PC-3 (cell line): ENCODE results near the gene NOP9. TPM values are rescaled to one million over a fixed set of nuclear protein-coding genes. Genes with fewer than 3 reads are reported as not detected.
A peak's percentile ranks its signal among the peaks of the same experiment; 100 is the strongest.

Experiments used
- ATAC-seq: fragments of 200-7000 bp; cut with Tn5 transposase; 2 replicates; pipeline ENCODE4 v1.9.1; 2020; ENCODE audit warnings: mild to moderate bottlenecking, moderate library complexity
- Bru-seq: library from RNA; stranded (reverse); fragments of 400-500 nt; gene quantifications from one replicate; lab custom pipeline; 2021; lab: Mats Ljungman, UMichigan
- BruChase-seq, 2 experiments: library from RNA; stranded (reverse); fragments of 400-500 nt; gene quantifications; one replicate each; lab custom pipeline; 2021; lab: Mats Ljungman, UMichigan
- BruUV-seq: library from RNA; stranded (reverse); fragments of 400-500 nt; replicated peaks from 2 replicates; lab custom pipeline; 2021; lab: Mats Ljungman, UMichigan
- CTCF ChIA-PET: fragments of 300-600 bp; sonication (Branson Sonifier 250); formaldehyde crosslinking; loops from one replicate; lab custom pipeline; 2022; ENCODE audit warnings: antibody characterized with exemption; lab: Charles Lee
- POLR2A ChIA-PET: fragments of 300-600 bp; sonication (Branson Sonifier 250); formaldehyde crosslinking; loops from one replicate; lab custom pipeline; 2022; ENCODE audit warnings: antibody characterized with exemption; ENCODE audit not compliant: unreplicated experiment; lab: Charles Lee
- DNase-seq: peaks from one replicate; pipeline ENCODE4 v3.0.0-alpha.2; 2015
- H2AFZ ChIP-seq: fragments of 300-600 bp; sonication (generic); 2 replicates; pipeline ENCODE4 v1.6.0; 2016; ENCODE audit warnings: antibody characterized with exemption, low read length
- H3F3A ChIP-seq: fragments of 300-600 bp; sonication (generic); one replicate; pipeline ENCODE4 v1.6.0; 2017; ENCODE audit warnings: antibody characterized with exemption, low read length, control low read depth, mild to moderate bottlenecking; ENCODE audit not compliant: unreplicated experiment
- H3K27ac ChIP-seq: fragments of 300-600 bp; sonication (generic); 2 replicates; pipeline ENCODE4 v1.5.1; 2016; ENCODE audit warnings: mild to moderate bottlenecking, low read length
- H3K27me3 ChIP-seq: fragments of 300-600 bp; sonication (generic); 2 replicates; pipeline ENCODE4 v1.6.1; 2016; ENCODE audit warnings: low read length, mixed read lengths
- H3K36me3 ChIP-seq: fragments of 300-600 bp; sonication (generic); 2 replicates; pipeline ENCODE4 v1.6.1; 2016; ENCODE audit warnings: low read depth, mixed run types, low read length, mixed read lengths
- H3K4me1 ChIP-seq: fragments of 300-600 bp; sonication (generic); 2 replicates; pipeline ENCODE4 v1.5.1; 2016; ENCODE audit warnings: low read length; ENCODE audit not compliant: insufficient read depth
- H3K4me2 ChIP-seq: fragments of 300-600 bp; sonication (generic); 2 replicates; pipeline ENCODE4 v1.6.0; 2016; ENCODE audit warnings: low read length
- H3K4me3 ChIP-seq: fragments of 300-600 bp; sonication (generic); 2 replicates; pipeline ENCODE4 v1.5.1; 2016; ENCODE audit warnings: mild to moderate bottlenecking, low read length, mixed read lengths
- H3K79me2 ChIP-seq: fragments of 300-600 bp; sonication (generic); 2 replicates; pipeline ENCODE4 v1.6.1; 2017; ENCODE audit warnings: low read length, mixed read lengths
- H3K9ac ChIP-seq: fragments of 300-600 bp; sonication (generic); 2 replicates; pipeline ENCODE4 v1.6.0; 2016; ENCODE audit warnings: mild to moderate bottlenecking, low read length
- H3K9me2 ChIP-seq: fragments of 300-600 bp; sonication (generic); replicated peaks from 2 replicates; pipeline ENCODE4 v1.6.1; 2016; ENCODE audit warnings: mixed run types, low read length, mixed read lengths
- H3K9me3 ChIP-seq: fragments of 300-600 bp; sonication (generic); 2 replicates; pipeline ENCODE4 v1.6.1; 2016; ENCODE audit warnings: low read length, mixed read lengths
- H4K20me1 ChIP-seq: fragments of 300-600 bp; sonication (generic); 2 replicates; pipeline ENCODE4 v1.6.1; 2016; ENCODE audit warnings: low read length, mixed read lengths
- CTCF ChIP-seq: fragments of 300-600 bp; sonication (generic); conservative IDR thresholded peaks from 2 replicates; pipeline ENCODE4 v1.5.1; 2017; ENCODE audit warnings: antibody characterized with exemption, low read depth, mild to moderate bottlenecking, low read length
- EZH2 ChIP-seq: fragments of 300-600 bp; sonication (generic); IDR thresholded peaks from one replicate; pipeline ENCODE4 v1.6.1; 2017; ENCODE audit warnings: antibody characterized with exemption, mild to moderate bottlenecking, low read length; ENCODE audit not compliant: unreplicated experiment
- EZH2phosphoT487 ChIP-seq: fragments of 300-600 bp; sonication (generic); IDR thresholded peaks from 2 replicates; pipeline ENCODE4 v1.6.1; 2018; ENCODE audit warnings: mild to moderate bottlenecking, antibody characterized with exemption, low read length, borderline replicate concordance
- intact Hi-C: fragments of 100-400 bp; cut with micrococcal nuclease; formaldehyde crosslinking; loops from 2 replicates; pipeline ENCODE4 v1.9.0; 2023
- long read RNA-seq: library from polyadenylated mRNA; unstranded; transcript quantifications from one replicate; pipeline ENCODE4 v2.0.0, GENCODE V29; 2021; ENCODE audit not compliant: unreplicated experiment
- total RNA-seq: library from RNA; depleted of rRNA; stranded (reverse); fragments of >200 nt; gene quantifications from 2 replicates; pipeline ENCODE4 v1.2.3, GENCODE V29; 2014; rRNA removed

NOP9 gene
- total RNA-seq (30.4 and 35.5 TPM in 2 replicates), Bru-seq, nascent RNA (percentile 84 among the genes with signal in this experiment), BruChase-seq, experiment 1, labeled RNA remaining after a 6-hour chase (percentile 93 among the genes with signal in this experiment), BruChase-seq, experiment 2, labeled RNA remaining after a 2-hour chase (percentile 92 among the genes with signal in this experiment)
- long read RNA-seq, full-length matches to known transcripts = 3 of 32 reads
- long read RNA-seq, partial matches to known transcripts = 7 of 32 reads
- long read RNA-seq, other reads (novel, unspliced or antisense) = 22 of 32 reads

GRCh38 chr14:24299255-24300191, at the start of gene NOP9, which contains the start of gene DHRS1:
Gene NOP9 (plus strand): TSS chr14:24299850. CDS start chr14:24299955, 105 bp downstream.
Gene DHRS1 (minus strand): TSS chr14:24299780. CDS start chr14:24299106, 674 bp downstream.
- ATAC-seq (peak; percentile 65), DNase-seq (peak; percentile 95)
- peaks cover 36% of the 10 kb centered on the region for H3K4me1 ChIP-seq
- peak within 1 kb of the TSS; percentile 92 for H2AFZ ChIP-seq
- peaks cover 42% of the 10 kb centered on the region for H3K79me2 ChIP-seq
- no peaks in the 10 kb centered on the region for H3K9me3 ChIP-seq
- H3K9me2 ChIP-seq = no peaks in the 10 kb centered on the region
- no peaks in the 10 kb centered on the region for H4K20me1 ChIP-seq
- peak within 1 kb of the TSS; percentile 89 for H3K4me2 ChIP-seq
- H3F3A ChIP-seq = no peaks in the 10 kb centered on the region
- intact Hi-C loops = loop anchor here (5.0 kb wide), 1 partner anchor 82 kb away; the partner anchor contains the start of gene MDP1
- peak within 1 kb of the TSS; percentile 93 for H3K4me3 ChIP-seq
- H3K9ac ChIP-seq = peak within 1 kb of the TSS; percentile 82
- no peaks in the 10 kb centered on the region for H3K27me3 ChIP-seq
- CTCF ChIA-PET = interaction anchor here (0.7 to 3.1 kb wide), 3 partner anchors 9 to 57 kb away, joined by 4 to 55 read pairs (median 5); partner anchors contain the start of genes CIDEB, RABGGTA and TINF2
- TF ChIP-seq EZH2 (no peak), EZH2phosphoT487 (no peak), CTCF (no peak)
- POLR2A ChIA-PET = interaction anchor here (0.5 to 1.0 kb wide), 3 partner anchors 57 to 87 kb away, joined by 4 to 7 read pairs (median 5); partner anchors contain the start of gene TINF2
- TSS peak; percentile 75 for BruUV-seq
- peak within 1 kb of the TSS; percentile 71 for H3K27ac ChIP-seq
- H3K36me3 ChIP-seq = peaks cover 48% of the 10 kb centered on the region

GRCh38 chr14:24250354-24250753, 49.3 kb upstream of the NOP9 start:
- DNase-seq (no peak), ATAC-seq (no peak)
- TF ChIP-seq EZH2phosphoT487 = no peak
- TF ChIP-seq CTCF = no peak
- TF ChIP-seq EZH2 = no peak
- no peaks in the 10 kb centered on the region for H4K20me1 ChIP-seq
- H3K9me3 ChIP-seq = no peaks in the 10 kb centered on the region
- no peaks in the 10 kb centered on the region for H3K79me2 ChIP-seq
- BruUV-seq = no TSS peak
- H3F3A ChIP-seq = no peaks in the 10 kb centered on the region
- no peaks in the 10 kb centered on the region; the same call in 1 of the 2 replicates for H3K36me3 ChIP-seq
- intact Hi-C loops = no loop called here
- no peak overlapping the region for H3K27ac ChIP-seq
- H3K4me2 ChIP-seq = no peak overlapping the region
- H2AFZ ChIP-seq = no peak overlapping the region
- no peak overlapping the region for H3K4me3 ChIP-seq
- H3K27me3 ChIP-seq = no peaks in the 10 kb centered on the region
- no peaks in the 10 kb centered on the region for H3K9me2 ChIP-seq
- POLR2A ChIA-PET = no interaction called here
- no peak overlapping the region for H3K9ac ChIP-seq
- H3K4me1 ChIP-seq = 0 out of 2 replicates have a peak, but pooled peaks cover 10% of the 10 kb centered on the region
- CTCF ChIA-PET = no interaction called here
